ENCODE measurements around the gene DUS2.

Gene DUS2

DNA sequence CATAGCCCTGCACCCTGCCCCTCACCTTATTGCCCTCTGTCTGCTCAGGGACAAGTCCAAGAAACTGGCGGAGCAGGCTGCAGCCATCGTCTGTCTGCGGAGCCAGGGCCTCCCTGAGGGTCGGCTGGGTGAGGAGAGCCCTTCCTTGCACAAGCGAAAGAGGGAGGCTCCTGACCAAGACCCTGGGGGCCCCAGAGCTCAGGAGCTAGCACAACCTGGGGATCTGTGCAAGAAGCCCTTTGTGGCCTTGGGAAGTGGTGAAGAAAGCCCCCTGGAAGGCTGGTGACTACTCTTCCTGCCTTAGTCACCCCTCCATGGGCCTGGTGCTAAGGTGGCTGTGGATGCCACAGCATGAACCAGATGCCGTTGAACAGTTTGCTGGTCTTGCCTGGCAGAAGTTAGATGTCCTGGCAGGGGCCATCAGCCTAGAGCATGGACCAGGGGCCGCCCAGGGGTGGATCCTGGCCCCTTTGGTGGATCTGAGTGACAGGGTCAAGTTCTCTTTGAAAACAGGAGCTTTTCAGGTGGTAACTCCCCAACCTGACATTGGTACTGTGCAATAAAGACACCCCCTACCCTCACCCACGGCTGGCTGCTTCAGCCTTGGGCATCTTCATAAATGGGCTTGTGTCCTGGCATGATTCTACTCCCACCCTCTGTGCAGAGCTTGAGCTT, 55.8 kb downstream of the DUS2 start:
- DNase-seq = no peak
- H3K36me3 ChIP-seq (replicated peaks) = peaks cover 35% of the 10 kb centered on the region
- in situ Hi-C loops (cut with HindIII; ENCODE audit: low pct_ligation_motif_present, low sequenced_read_pairs) = no loop called here
- H3K27ac ChIP-seq = no peak overlapping the region
- H3K4me3 ChIP-seq (ENCODE audit: low read depth, low read length) = no peak overlapping the region
- H3K27me3 ChIP-seq (replicated peaks) = no peaks in the 10 kb centered on the region
- TF ChIP-seq, protein P1, sequence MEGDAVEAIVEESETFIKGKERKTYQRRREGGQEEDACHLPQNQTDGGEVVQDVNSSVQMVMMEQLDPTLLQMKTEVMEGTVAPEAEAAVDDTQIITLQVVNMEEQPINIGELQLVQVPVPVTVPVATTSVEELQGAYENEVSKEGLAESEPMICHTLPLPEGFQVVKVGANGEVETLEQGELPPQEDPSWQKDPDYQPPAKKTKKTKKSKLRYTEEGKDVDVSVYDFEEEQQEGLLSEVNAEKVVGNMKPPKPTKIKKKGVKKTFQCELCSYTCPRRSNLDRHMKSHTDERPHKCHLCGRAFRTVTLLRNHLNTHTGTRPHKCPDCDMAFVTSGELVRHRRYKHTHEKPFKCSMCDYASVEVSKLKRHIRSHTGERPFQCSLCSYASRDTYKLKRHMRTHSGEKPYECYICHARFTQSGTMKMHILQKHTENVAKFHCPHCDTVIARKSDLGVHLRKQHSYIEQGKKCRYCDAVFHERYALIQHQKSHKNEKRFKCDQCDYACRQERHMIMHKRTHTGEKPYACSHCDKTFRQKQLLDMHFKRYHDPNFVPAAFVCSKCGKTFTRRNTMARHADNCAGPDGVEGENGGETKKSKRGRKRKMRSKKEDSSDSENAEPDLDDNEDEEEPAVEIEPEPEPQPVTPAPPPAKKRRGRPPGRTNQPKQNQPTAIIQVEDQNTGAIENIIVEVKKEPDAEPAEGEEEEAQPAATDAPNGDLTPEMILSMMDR (IDR thresholded peaks at IDR 0.05; ENCODE audit: low read depth, low read length, missing control alignments) = no peak

DNA sequence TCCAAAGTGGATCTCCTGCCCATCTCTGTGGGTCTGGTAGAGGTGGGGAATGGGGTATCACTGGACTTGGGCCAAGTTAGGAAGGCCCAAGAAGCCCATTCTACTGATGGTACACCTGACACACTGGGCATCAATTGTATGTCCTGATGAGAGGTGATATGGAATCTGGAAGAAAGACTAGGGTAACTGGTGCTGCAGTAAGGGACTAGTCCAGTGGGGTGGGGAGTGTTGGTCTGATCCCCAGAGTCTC, 56.2 kb downstream of the DUS2 start:
- Histone ChIP-seq H3K4me3 (ENCODE audit: low read depth, low read length) (no peak overlapping the region), H3K36me3 (replicated peaks) (peaks cover 31% of the 10 kb centered on the region), H3K27me3 (replicated peaks) (no peaks in the 10 kb centered on the region), H3K27ac (no peak overlapping the region)
- TF ChIP-seq, protein P1 (IDR thresholded peaks at IDR 0.05; ENCODE audit: low read depth, low read length, missing control alignments) = no peak
- no peak for DNase-seq
- in situ Hi-C loops (cut with HindIII; ENCODE audit: low pct_ligation_motif_present, low sequenced_read_pairs) = no loop called here

DNA sequence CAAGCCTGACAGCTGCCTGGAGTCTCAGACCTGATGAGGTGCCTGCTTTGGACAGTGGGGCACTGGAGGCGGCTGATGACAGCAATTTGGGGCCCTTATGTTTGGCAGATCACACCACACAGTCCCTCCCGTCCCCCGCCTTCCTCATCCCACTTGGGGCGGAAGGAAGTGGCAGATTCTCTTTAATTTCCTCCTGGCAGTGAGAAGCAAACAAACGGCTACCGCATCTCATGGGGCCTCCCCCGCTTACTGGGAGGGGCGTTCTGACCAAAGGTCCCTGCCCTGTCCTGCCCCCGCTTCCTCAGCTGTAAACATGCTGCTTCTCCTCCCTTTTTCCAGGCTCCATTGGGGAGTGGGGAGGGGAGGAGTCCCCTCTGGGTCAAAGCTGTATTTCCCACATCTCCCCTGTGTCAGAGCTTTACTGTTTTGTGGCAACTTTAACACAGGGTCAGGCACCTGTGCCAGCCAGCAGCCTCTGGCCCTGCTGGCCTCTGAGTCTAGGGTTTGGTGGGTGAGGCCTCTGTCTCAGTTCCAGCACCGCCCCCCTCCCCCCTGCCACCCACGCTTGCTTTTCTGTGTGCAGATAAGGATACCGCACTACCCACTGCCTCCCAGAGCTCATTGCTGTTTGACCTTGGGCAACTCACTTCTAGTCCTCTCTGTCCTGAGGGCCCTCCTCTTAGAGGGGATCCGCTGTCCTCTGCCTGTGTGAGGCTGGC, 56.7 kb downstream of the DUS2 start:
- Histone ChIP-seq H3K27ac (no peak overlapping the region), H3K4me3 (ENCODE audit: low read depth, low read length) (no peak overlapping the region), H3K27me3 (replicated peaks) (no peaks in the 10 kb centered on the region), H3K36me3 (replicated peaks) (peaks cover 26% of the 10 kb centered on the region)
- TF ChIP-seq, protein P1 (IDR thresholded peaks at IDR 0.05; ENCODE audit: low read depth, low read length, missing control alignments) = no peak
- no peak for DNase-seq
- in situ Hi-C loops (cut with HindIII; ENCODE audit: low pct_ligation_motif_present, low sequenced_read_pairs) = no loop called here

DNA sequence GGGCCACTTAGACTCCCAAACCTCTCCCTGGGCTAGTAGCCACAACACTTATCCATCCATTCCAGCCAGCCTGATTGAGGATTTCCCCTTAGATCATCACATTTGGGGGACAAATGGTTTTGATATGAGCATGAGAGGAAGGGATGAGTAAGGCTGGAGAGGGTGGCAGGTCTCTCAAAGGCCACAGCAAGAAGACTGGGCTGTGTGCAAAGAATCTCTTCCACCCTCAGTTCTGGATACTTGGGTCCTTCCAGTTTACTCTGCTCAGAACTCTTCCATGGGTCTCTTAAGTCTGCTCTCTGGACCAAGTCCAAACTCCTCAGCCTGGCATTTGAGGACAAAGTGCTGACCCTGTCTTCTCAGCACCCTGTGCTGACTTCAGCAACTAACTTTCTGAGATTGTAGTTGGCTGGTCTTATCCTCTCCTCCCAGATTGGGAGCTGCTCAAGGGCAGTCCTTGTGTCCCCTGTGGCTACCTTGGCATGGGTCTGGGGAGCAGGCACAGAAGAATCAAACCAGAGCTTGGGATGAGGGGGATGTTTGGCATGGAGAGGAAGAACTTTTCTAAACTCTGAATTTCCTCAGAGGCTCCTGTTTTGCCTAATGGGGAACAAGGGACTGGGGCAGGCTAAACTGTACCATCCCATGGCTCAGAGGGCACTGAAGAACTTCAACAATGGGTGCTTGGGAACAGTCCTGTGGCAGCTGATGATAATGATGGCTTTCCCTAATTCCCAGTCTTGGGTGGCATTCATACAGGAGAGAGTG, 59.0 kb downstream of the DUS2 start:
- H3K4me3 ChIP-seq (ENCODE audit: low read depth, low read length) = no peak overlapping the region
- in situ Hi-C loops (cut with HindIII; ENCODE audit: low pct_ligation_motif_present, low sequenced_read_pairs) = no loop called here
- DNase-seq = no peak
- TF ChIP-seq, protein P1 (IDR thresholded peaks at IDR 0.05; ENCODE audit: low read depth, low read length, missing control alignments) = no peak
- no peaks in the 10 kb centered on the region for H3K27me3 ChIP-seq (replicated peaks)
- H3K36me3 ChIP-seq (replicated peaks) = peaks cover 14% of the 10 kb centered on the region
- H3K27ac ChIP-seq = no peak overlapping the region

DNA sequence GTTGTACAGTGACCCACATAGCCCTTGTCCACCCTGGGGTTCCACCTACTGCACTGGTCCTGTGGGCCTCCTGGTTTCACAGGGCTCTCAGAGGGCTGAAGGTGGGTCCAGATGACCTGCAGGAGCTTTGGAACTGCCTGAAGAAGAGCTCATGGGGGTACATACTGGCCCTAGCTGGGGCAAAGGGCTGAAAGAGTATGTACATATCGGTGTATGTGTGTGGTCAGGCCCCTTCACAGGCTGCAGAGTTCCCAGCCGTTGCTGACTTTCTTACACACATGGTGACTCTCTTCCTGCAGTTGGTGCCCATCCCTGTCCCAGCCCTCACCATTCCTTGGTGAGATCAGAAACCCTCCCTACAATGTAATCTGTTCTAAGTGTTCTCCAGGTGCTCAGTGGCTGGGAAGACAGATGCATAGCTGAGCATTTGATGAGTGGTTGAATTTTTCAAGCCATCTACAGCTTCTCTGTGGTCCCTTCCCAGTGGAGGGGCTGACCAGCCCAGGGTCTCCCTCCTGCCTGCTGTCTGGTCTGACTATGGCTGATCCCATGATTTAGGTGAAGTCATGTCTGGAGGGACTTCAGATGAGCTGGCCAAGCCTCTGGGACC, 59.6 kb downstream of the DUS2 start:
- in situ Hi-C loops (cut with HindIII; ENCODE audit: low pct_ligation_motif_present, low sequenced_read_pairs) = no loop called here
- Histone ChIP-seq H3K4me3 (ENCODE audit: low read depth, low read length) (no peak overlapping the region), H3K36me3 (replicated peaks) (peaks cover 10% of the 10 kb centered on the region), H3K27me3 (replicated peaks) (no peaks in the 10 kb centered on the region), H3K27ac (no peak overlapping the region)
- TF ChIP-seq, protein P1 (IDR thresholded peaks at IDR 0.05; ENCODE audit: low read depth, low read length, missing control alignments) = no peak
- DNase-seq = no peak

Measured in brain microvascular endothelial cell (primary cell).